IMR-90 (cell line): ENCODE measurements around the gene PUM2. TPM values are rescaled to one million over a fixed set of nuclear protein-coding genes. Genes with fewer than 3 reads are reported as not detected.

Experiments used
- ATAC-seq: fragments of 200-7000 bp; cut with Tn5 transposase; 2 replicates; pipeline ENCODE4 v1.9.1; 2020; ENCODE audit warnings: low read depth, mild to moderate bottlenecking, moderate library complexity
- BruUV-seq: library from RNA; stranded (reverse); fragments of 400-500 nt; replicated peaks from 2 replicates; lab custom pipeline; 2021; lab: Mats Ljungman, UMichigan
- CTCF ChIA-PET: fragments of 300-600 bp; formaldehyde crosslinking; extraction: SDS; loops from one replicate; lab custom pipeline; 2021; ENCODE audit warnings: antibody characterized with exemption; lab: Yijun Ruan, JAX
- POLR2A ChIA-PET: fragments of 300-600 bp; sonication (Branson Sonifier 250); formaldehyde crosslinking; loops from one replicate; lab custom pipeline; 2022; ENCODE audit warnings: antibody characterized with exemption; ENCODE audit not compliant: unreplicated experiment; lab: Charles Lee
- DNase-seq: peaks from one replicate; pipeline ENCODE4 v3.0.0; 2013
- H2AFZ ChIP-seq: replicated peaks from 2 replicates; pipeline ENCODE3; 2013; ENCODE audit warnings: low read length, mild to moderate bottlenecking; ENCODE audit not compliant: poor library complexity
- H2AK5ac ChIP-seq: 2 replicates; pipeline ENCODE4 v1.6.1; 2013; ENCODE audit warnings: low read depth, low read length, inconsistent platforms
- H2AK9ac ChIP-seq: replicated peaks from 2 replicates; pipeline ENCODE3; 2013; ENCODE audit warnings: mild to moderate bottlenecking, low read depth, low read length, moderate library complexity; ENCODE audit not compliant: poor library complexity
- H2BK120ac ChIP-seq: 2 replicates; pipeline ENCODE4 v1.6.1; 2013; ENCODE audit warnings: low read depth, low read length, inconsistent platforms
- H2BK15ac ChIP-seq: 3 replicates; pipeline ENCODE4 v1.6.1; 2013; ENCODE audit warnings: low read depth, low read length, inconsistent platforms
- H2BK20ac ChIP-seq: 2 replicates; pipeline ENCODE4 v1.6.1; 2013; ENCODE audit warnings: low read depth, mild to moderate bottlenecking, inconsistent platforms, low read length, moderate library complexity
- H2BK5ac ChIP-seq: 2 replicates; pipeline ENCODE4 v1.6.1; 2013; ENCODE audit warnings: mild to moderate bottlenecking, low read depth, low read length, inconsistent platforms; ENCODE audit not compliant: poor library complexity, severe bottlenecking
- H3K14ac ChIP-seq: replicated peaks from 2 replicates; pipeline ENCODE4 v1.6.1; 2013; ENCODE audit warnings: low read depth, low read length, inconsistent platforms
- H3K18ac ChIP-seq: 2 replicates; pipeline ENCODE4 v1.6.1; 2013; ENCODE audit warnings: low read depth, low read length, control low read depth
- H3K23ac ChIP-seq: 2 replicates; pipeline ENCODE4 v1.6.1; 2013; ENCODE audit warnings: low read depth, low read length, inconsistent platforms
- H3K27ac ChIP-seq: 2 replicates; pipeline ENCODE4 v1.5.1; 2013; ENCODE audit warnings: mild to moderate bottlenecking, control low read depth, low read length; ENCODE audit not compliant: insufficient read depth
- H3K27me3 ChIP-seq: 2 replicates; pipeline ENCODE4 v1.6.1; 2013; ENCODE audit warnings: low read length; ENCODE audit not compliant: control insufficient read depth, insufficient read depth
- H3K36me3 ChIP-seq: 2 replicates; pipeline ENCODE4 v1.6.1; 2013; ENCODE audit warnings: low read length, mixed read lengths; ENCODE audit not compliant: control insufficient read depth, insufficient read depth
- H3K4ac ChIP-seq: 2 replicates; pipeline ENCODE4 v1.6.1; 2013; ENCODE audit warnings: low read depth, low read length, inconsistent platforms
- H3K4me1 ChIP-seq: 2 replicates; pipeline ENCODE4 v1.6.1; 2013; ENCODE audit warnings: low read length, mixed read lengths; ENCODE audit not compliant: control insufficient read depth, insufficient read depth
- H3K4me2 ChIP-seq: 2 replicates; pipeline ENCODE4 v1.6.1; 2013; ENCODE audit warnings: low read depth, mild to moderate bottlenecking, control low read depth, low read length, moderate library complexity
- H3K4me3 ChIP-seq: 2 replicates; pipeline ENCODE4 v1.5.1; 2013; ENCODE audit warnings: low read depth, mild to moderate bottlenecking, control low read depth, low read length, moderate library complexity; ENCODE audit not compliant: insufficient read depth
- H3K56ac ChIP-seq: 2 replicates; pipeline ENCODE4 v1.6.1; 2013; ENCODE audit warnings: low read length, inconsistent platforms; ENCODE audit not compliant: insufficient read depth; ENCODE audit errors: extremely low read depth
- H3K79me1 ChIP-seq, 2 experiments: 2 replicates each; pipeline ENCODE4 v1.6.1; 2013; ENCODE audit warnings: low read length in 2 of 2, inconsistent platforms in 1 of 2, low read depth in 1 of 2
- H3K9ac ChIP-seq: 2 replicates; pipeline ENCODE4 v1.6.1; 2013; ENCODE audit warnings: low read depth, low read length, control low read depth
- H3K9me1 ChIP-seq: 2 replicates; pipeline ENCODE4 v1.6.1; 2013; ENCODE audit warnings: low read length, inconsistent platforms; ENCODE audit not compliant: insufficient read depth
- H3K9me3 ChIP-seq: 2 replicates; pipeline ENCODE4 v1.6.1; 2013; ENCODE audit warnings: low read length; ENCODE audit not compliant: control insufficient read depth, insufficient read depth
- H4K20me1 ChIP-seq: 2 replicates; pipeline ENCODE4 v1.6.1; 2013; ENCODE audit warnings: low read length, inconsistent platforms; ENCODE audit not compliant: insufficient read depth
- H4K5ac ChIP-seq: 2 replicates; pipeline ENCODE4 v1.6.1; 2013; ENCODE audit warnings: mild to moderate bottlenecking, low read depth, low read length, control low read depth
- H4K8ac ChIP-seq, 2 experiments: 2 replicates each; pipeline ENCODE4 v1.6.1; 2013; ENCODE audit warnings: low read depth in 2 of 2, low read length in 2 of 2, control low read depth in 1 of 2, inconsistent platforms in 1 of 2
- H4K91ac ChIP-seq: 2 replicates; pipeline ENCODE4 v1.6.1; 2013; ENCODE audit warnings: low read depth, low read length, inconsistent platforms; ENCODE audit not compliant: insufficient read depth
- CEBPB ChIP-seq: IDR thresholded peaks from 2 replicates; pipeline ENCODE4 v1.6.1; 2012; ENCODE audit warnings: low read depth, low read length, improper control_type of control experiment
- CHD1 ChIP-seq: IDR thresholded peaks from 2 replicates; pipeline ENCODE4 v1.6.1; 2012; ENCODE audit warnings: low read depth, low read length, improper control_type of control experiment
- CTCF ChIP-seq: conservative IDR thresholded peaks from 2 replicates; pipeline ENCODE4 v1.5.1; 2012; ENCODE audit warnings: mild to moderate bottlenecking, low read depth, low read length, improper control_type of control experiment
- RFX5 ChIP-seq: IDR thresholded peaks from 2 replicates; pipeline ENCODE4 v1.8.0; 2012; ENCODE audit warnings: low read depth, mild to moderate bottlenecking, low read length, moderate library complexity
- SMC3 ChIP-seq: fragments of 150-350 bp; IDR thresholded peaks from 2 replicates; pipeline ENCODE4 v1.6.1; 2016; ENCODE audit warnings: low read depth, mild to moderate bottlenecking, antibody characterized with exemption, low read length, moderate library complexity
- USF2 ChIP-seq: fragments of 150-350 bp; IDR thresholded peaks from 2 replicates; pipeline ENCODE4 v1.6.1; 2017; ENCODE audit warnings: mild to moderate bottlenecking, antibody characterized with exemption, low read length, low read depth
- WGBS, 2 experiments: methylation state at CpG; one replicate each; pipeline versions ENCODE4 v1.1.5 to v1.1.7; 2013; ENCODE audit warnings: missing lambda C conversion rate in 2 of 2; ENCODE audit not compliant: insufficient read length in 1 of 2; ENCODE audit errors: extremely low coverage in 2 of 2; 5-methylcytosine and 5-hydroxymethylcytosine counted together
- dilution Hi-C: fragments of 300-500 bp; cut with HindIII; formaldehyde crosslinking; loops from one replicate; pipeline ENCODE4 v1.14.3; 2018; ENCODE audit warnings: low sequenced_read_pairs; ENCODE audit not compliant: unreplicated experiment
- in situ Hi-C: fragments of 300-500 bp; cut with MboI; formaldehyde crosslinking; loops from 3 replicates; pipeline ENCODE4 v1.14.3; 2019; ENCODE audit warnings: low sequenced_read_pairs, inconsistent platforms, mixed read lengths
- intact Hi-C: fragments of 100-400 bp; cut with micrococcal nuclease; formaldehyde crosslinking; loops from 2 replicates; pipeline ENCODE4 v1.10.0; 2022
- polyA plus RNA-seq, 3 experiments: library from polyadenylated mRNA; depleted of rRNA; stranded (reverse); fragments of >200 nt; gene quantifications; 2 replicates each; pipeline ENCODE4 v1.2.3, GENCODE V29; 2012; ENCODE audit warnings: low replicate concordance in 1 of 3
- total RNA-seq: library from RNA; depleted of rRNA; stranded (reverse); fragments of >200 nt; gene quantifications from 2 replicates; pipeline ENCODE4 v1.2.3, GENCODE V29; 2012

The PUM2 gene
- total and polyA plus RNA-seq, 2 of the 4 experiments (the other 2 are of a cell fraction): 18.8 to 38.4 TPM

- Histone ChIP-seq H4K20me1 (no peaks in the 10 kb centered on the region), H2AK9ac (no peak overlapping the region), H3K9me3 (no peaks in the 10 kb centered on the region), H3K27ac (no peak overlapping the region), H2BK20ac (no peak overlapping the region), H3K14ac (no peak overlapping the region), H3K4me3 (no peak overlapping the region), H2BK15ac (no peak overlapping the region), H3K9me1 (no peaks in the 10 kb centered on the region; the same call in 1 of the 2 replicates), H4K91ac (no peak overlapping the region), H3K23ac (no peak overlapping the region), H2AFZ (no peak overlapping the region), H3K4ac (no peak overlapping the region), H2BK5ac (no peak overlapping the region), H3K18ac (no peak overlapping the region), H3K79me1 (peaks cover 0 to 8% of the 10 kb centered on the region in 2 experiments; a peak in 2 of 4 replicates), H3K56ac (no peak overlapping the region), H4K8ac (no peak overlapping the region), H4K5ac (no peak overlapping the region), H3K4me2 (no peak overlapping the region), H3K9ac (no peak overlapping the region), H3K36me3 (no peaks in the 10 kb centered on the region), H2AK5ac (no peak overlapping the region), H3K27me3 (no peaks in the 10 kb centered on the region), H3K4me1 (peaks cover 3% of the 10 kb centered on the region), H2BK120ac (no peak overlapping the region)
- CTCF ChIA-PET: interaction anchor here (0.6 kb wide), 1 partner anchor 80 kb away, joined by 3 read pairs; no protein-coding TSS in a partner anchor
- no peak for ATAC-seq
- no peak for TF ChIP-seq CTCF
- TF ChIP-seq SMC3: no peak
- no peak for TF ChIP-seq CHD1
- TF ChIP-seq USF2: no peak
- no peak for TF ChIP-seq CEBPB
- TF ChIP-seq RFX5: no peak
- dilution Hi-C loops (no loop called here), in situ Hi-C loops (no loop called here), intact Hi-C loops (no loop called here)
- POLR2A ChIA-PET: no interaction called here
- peak; percentile 55 for DNase-seq
- no TSS peak for BruUV-seq
- WGBS, 2 experiments: no CpG with 5 or more reads among the region's 2 CpGs
These were observed 4.5 kb upstream of the PUM2 start for GRCh38 chr2:20355131-20355530.
